22Rv1 (cell line): ENCODE data around the gene MKRN2.

ENCODE experiments used
- ZFX ChIP-seq: fragments of 450-650 bp; IDR thresholded peaks from 2 replicates; pipeline ENCODE4 v1.6.1; 2017; ENCODE audit warnings: antibody characterized with exemption, borderline replicate concordance
- TF ChIP-seq, protein P1 (sequence below): fragments of 450-650 bp; IDR thresholded peaks from 2 replicates; pipeline ENCODE4 v1.5.1; 2017; ENCODE audit warnings: mild to moderate bottlenecking

DNA sequence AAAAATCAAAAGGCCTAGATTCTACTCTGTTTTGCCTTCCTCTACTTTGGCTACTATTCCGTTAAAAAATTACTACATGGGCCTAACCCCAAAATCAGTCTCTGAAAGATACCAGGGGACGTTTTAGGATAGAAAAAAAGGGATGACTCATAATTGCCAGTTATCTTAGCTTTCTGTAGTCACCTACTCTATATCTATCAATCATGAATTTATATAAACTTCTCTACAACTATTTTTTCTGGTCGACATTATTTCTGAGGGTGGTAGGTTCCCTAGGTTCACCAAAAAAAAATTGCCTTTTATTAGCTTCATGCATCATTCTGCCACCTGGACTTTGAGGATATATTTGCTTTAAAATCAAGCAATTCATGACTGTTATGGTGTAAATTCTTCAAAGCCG lies 70.5 kb downstream of the MKRN2 start:
- TF ChIP-seq, protein P1, sequence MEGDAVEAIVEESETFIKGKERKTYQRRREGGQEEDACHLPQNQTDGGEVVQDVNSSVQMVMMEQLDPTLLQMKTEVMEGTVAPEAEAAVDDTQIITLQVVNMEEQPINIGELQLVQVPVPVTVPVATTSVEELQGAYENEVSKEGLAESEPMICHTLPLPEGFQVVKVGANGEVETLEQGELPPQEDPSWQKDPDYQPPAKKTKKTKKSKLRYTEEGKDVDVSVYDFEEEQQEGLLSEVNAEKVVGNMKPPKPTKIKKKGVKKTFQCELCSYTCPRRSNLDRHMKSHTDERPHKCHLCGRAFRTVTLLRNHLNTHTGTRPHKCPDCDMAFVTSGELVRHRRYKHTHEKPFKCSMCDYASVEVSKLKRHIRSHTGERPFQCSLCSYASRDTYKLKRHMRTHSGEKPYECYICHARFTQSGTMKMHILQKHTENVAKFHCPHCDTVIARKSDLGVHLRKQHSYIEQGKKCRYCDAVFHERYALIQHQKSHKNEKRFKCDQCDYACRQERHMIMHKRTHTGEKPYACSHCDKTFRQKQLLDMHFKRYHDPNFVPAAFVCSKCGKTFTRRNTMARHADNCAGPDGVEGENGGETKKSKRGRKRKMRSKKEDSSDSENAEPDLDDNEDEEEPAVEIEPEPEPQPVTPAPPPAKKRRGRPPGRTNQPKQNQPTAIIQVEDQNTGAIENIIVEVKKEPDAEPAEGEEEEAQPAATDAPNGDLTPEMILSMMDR = no peak
- TF ChIP-seq ZFX = no peak
